WTC11 (cell line): Measurements from ENCODE around the gene PAPOLG. TPM values are rescaled to one million over a fixed set of nuclear protein-coding genes. Genes with fewer than 3 reads are reported as not detected.

ENCODE experiments used
- ATAC-seq: fragments of 200-7000 bp; cut with Tn5 transposase; 2 replicates; pipeline ENCODE4 v1.10.0; 2021; ENCODE audit warnings: mild to moderate bottlenecking, moderate library complexity
- CTCF ChIA-PET: fragments of 300-600 bp; sonication (Branson Sonifier 250); formaldehyde crosslinking; loops from one replicate; lab custom pipeline; 2021; ENCODE audit warnings: antibody characterized with exemption; lab: Charles Lee
- POLR2A ChIA-PET: fragments of 350-600 bp; sonication (Branson Sonifier 250); formaldehyde crosslinking; loops from one replicate; lab custom pipeline; 2021; ENCODE audit warnings: antibody characterized with exemption; lab: Charles Lee
- DNase-seq: peaks from one replicate; pipeline ENCODE4 v3.0.0; 2021; ENCODE audit warnings: low spot score
- H3K27ac Mint-ChIP-seq: 2 replicates; pipeline ENCODE4 v1.8.0; 2021; ENCODE audit warnings: mixed read lengths
- H3K27me3 Mint-ChIP-seq: 2 replicates; pipeline ENCODE4 v1.8.0; 2021; ENCODE audit warnings: low read depth, mild to moderate bottlenecking, moderate library complexity, mixed read lengths
- H3K36me3 Mint-ChIP-seq: 2 replicates; pipeline ENCODE4 v1.8.0; 2021; ENCODE audit warnings: mixed read lengths
- H3K4me1 Mint-ChIP-seq: 2 replicates; pipeline ENCODE4 v1.8.0; 2022; ENCODE audit warnings: mixed read lengths
- H3K4me3 Mint-ChIP-seq: 2 replicates; pipeline ENCODE4 v1.8.0; 2021; ENCODE audit warnings: mild to moderate bottlenecking, moderate library complexity, mixed read lengths
- H3K9me3 Mint-ChIP-seq: 2 replicates; pipeline ENCODE4 v1.8.0; 2021; ENCODE audit warnings: mixed read lengths
- E2F5 ChIP-seq: sonication (generic); formaldehyde crosslinking; IDR thresholded peaks from 2 replicates; pipeline ENCODE4 v1.8.1; 2022; ENCODE audit warnings: mild to moderate bottlenecking, moderate library complexity, missing genetic modification reagents
- ERG ChIP-seq: fragments of 250-450 bp; sonication (Bioruptor Pico); IDR thresholded peaks from 2 replicates; pipeline ENCODE4 v1.8.0; 2021; ENCODE audit warnings: mild to moderate bottlenecking
- IRF1 ChIP-seq: sonication (generic); formaldehyde crosslinking; IDR thresholded peaks from 2 replicates; pipeline ENCODE4 v1.8.0; 2023; ENCODE audit warnings: missing genetic modification reagents
- NR1H2 ChIP-seq: sonication (generic); formaldehyde crosslinking; IDR thresholded peaks from 2 replicates; pipeline ENCODE4 v1.9.0; 2021; ENCODE audit warnings: mild to moderate bottlenecking, moderate library complexity, missing genetic modification reagents
- NR2C2 ChIP-seq: sonication (generic); formaldehyde crosslinking; IDR thresholded peaks from 2 replicates; pipeline ENCODE4 v1.8.0; 2022; ENCODE audit warnings: mild to moderate bottlenecking, missing genetic modification reagents
- SP1 ChIP-seq: sonication (generic); formaldehyde crosslinking; conservative IDR thresholded peaks from 2 replicates; pipeline ENCODE4 v1.8.1; 2022; ENCODE audit warnings: missing genetic modification reagents
- TEAD1 ChIP-seq: sonication (generic); formaldehyde crosslinking; IDR thresholded peaks from 2 replicates; pipeline ENCODE4 v1.8.0; 2022; ENCODE audit warnings: mild to moderate bottlenecking, missing genetic modification reagents
- TP53 ChIP-seq: sonication (generic); formaldehyde crosslinking; IDR thresholded peaks from 2 replicates; pipeline ENCODE4 v1.8.1; 2023; ENCODE audit warnings: mild to moderate bottlenecking, missing genetic modification reagents
- ZNF263 ChIP-seq: sonication (generic); formaldehyde crosslinking; IDR thresholded peaks from 2 replicates; pipeline ENCODE4 v1.8.1; 2022; ENCODE audit warnings: low read depth, mild to moderate bottlenecking, moderate library complexity, missing genetic modification reagents
- ZNF317 ChIP-seq: sonication (generic); formaldehyde crosslinking; IDR thresholded peaks from 2 replicates; pipeline ENCODE4 v1.8.1; 2023; ENCODE audit warnings: low read depth, mild to moderate bottlenecking, moderate library complexity, missing genetic modification reagents, borderline replicate concordance
- ZNF423 ChIP-seq: fragments of 250-450 bp; sonication (Bioruptor Pico); IDR thresholded peaks from 2 replicates; pipeline ENCODE4 v2.1.2; 2022; ENCODE audit warnings: mild to moderate bottlenecking, moderate library complexity
- ZNF671 ChIP-seq: fragments of 250-450 bp; sonication (Bioruptor Pico); IDR thresholded peaks from 2 replicates; pipeline ENCODE4 v1.8.0; 2021; ENCODE audit warnings: mild to moderate bottlenecking
- ZSCAN18 ChIP-seq: fragments of 250-450 bp; sonication (Bioruptor Pico); IDR thresholded peaks from 2 replicates; pipeline ENCODE4 v2.1.2; 2022; ENCODE audit warnings: mild to moderate bottlenecking, moderate library complexity
- total RNA-seq: library from RNA; stranded (reverse); gene quantifications from 3 replicates; pipeline ENCODE4 v1.2.3, GENCODE V29; 2021
- TF ChIP-seq, protein P1 (sequence below): fragments of 200-600 bp; IDR thresholded peaks from 2 replicates; pipeline ENCODE4 v1.8.0; 2022; ENCODE audit warnings: antibody characterized with exemption
- TF ChIP-seq, protein P2 (sequence below): fragments of 250-450 bp; sonication (Bioruptor Pico); IDR thresholded peaks from 2 replicates; pipeline ENCODE4 v1.9.0; 2021; ENCODE audit warnings: moderate library complexity, mild to moderate bottlenecking, inconsistent platforms, borderline replicate concordance
- TF ChIP-seq, protein P3 (sequence below): sonication (generic); formaldehyde crosslinking; IDR thresholded peaks from 2 replicates; pipeline ENCODE4 v1.8.1; 2023; ENCODE audit warnings: mild to moderate bottlenecking, missing genetic modification reagents, borderline replicate concordance
- TF ChIP-seq, protein P4 (sequence below): sonication (generic); formaldehyde crosslinking; IDR thresholded peaks from 2 replicates; pipeline ENCODE4 v1.8.1; 2022; ENCODE audit warnings: missing genetic modification reagents, borderline replicate concordance
- TF ChIP-seq, protein P5 (sequence below): sonication (generic); formaldehyde crosslinking; IDR thresholded peaks from 2 replicates; pipeline ENCODE4 v1.8.0; 2022; ENCODE audit warnings: mild to moderate bottlenecking, missing genetic modification reagents

PAPOLG gene
- total RNA-seq, 1 experiment from 2014 or later, result 22.5 TPM

DNA sequence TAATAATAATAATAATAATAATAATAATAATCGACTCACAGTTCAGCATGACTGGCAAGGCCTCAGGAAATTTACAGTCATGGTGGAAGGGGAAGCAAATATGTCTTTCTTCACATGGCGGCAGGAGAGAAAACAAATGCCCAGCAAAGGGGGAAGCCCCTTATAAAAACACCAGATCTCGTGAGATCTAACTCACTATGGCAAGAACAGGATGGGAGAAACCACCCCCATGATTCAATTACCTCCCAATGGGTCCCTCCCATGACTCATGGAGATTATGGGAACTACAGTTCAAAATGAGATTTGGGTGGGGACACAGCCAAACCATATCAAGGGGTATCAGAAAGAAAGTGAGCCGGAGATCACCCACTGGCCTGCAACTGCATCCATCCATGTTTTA lies 40.5 kb upstream of the PAPOLG start:
- Mint-ChIP-seq H3K4me3 (no peak overlapping the region), H3K4me1 (peaks cover 2% of the 10 kb centered on the region; the same call in 1 of the 2 replicates), H3K9me3 (peaks cover 9% of the 10 kb centered on the region; the same call in 1 of the 2 replicates), H3K36me3 (no peaks in the 10 kb centered on the region), H3K27me3 (no peaks in the 10 kb centered on the region), H3K27ac (no peak overlapping the region)
- ATAC-seq (no peak), DNase-seq (no peak)
- ChIA-PET POLR2A (no interaction called here), CTCF (interaction anchor here (0.5 kb wide), 1 partner anchor 115 kb away, joined by 3 read pairs; no protein-coding TSS in a partner anchor)
- TF ChIP-seq E2F5 (CRISPR knock-in tag) (no peak), IRF1 (CRISPR knock-in tag) (no peak), ZSCAN18 (CRISPR knock-in tag) (no peak), NR2C2 (CRISPR knock-in tag) (no peak), NR1H2 (CRISPR knock-in tag) (no peak), ZNF317 (CRISPR knock-in tag) (no peak), SP1 (no peak)
- TF ChIP-seq, protein P1, sequence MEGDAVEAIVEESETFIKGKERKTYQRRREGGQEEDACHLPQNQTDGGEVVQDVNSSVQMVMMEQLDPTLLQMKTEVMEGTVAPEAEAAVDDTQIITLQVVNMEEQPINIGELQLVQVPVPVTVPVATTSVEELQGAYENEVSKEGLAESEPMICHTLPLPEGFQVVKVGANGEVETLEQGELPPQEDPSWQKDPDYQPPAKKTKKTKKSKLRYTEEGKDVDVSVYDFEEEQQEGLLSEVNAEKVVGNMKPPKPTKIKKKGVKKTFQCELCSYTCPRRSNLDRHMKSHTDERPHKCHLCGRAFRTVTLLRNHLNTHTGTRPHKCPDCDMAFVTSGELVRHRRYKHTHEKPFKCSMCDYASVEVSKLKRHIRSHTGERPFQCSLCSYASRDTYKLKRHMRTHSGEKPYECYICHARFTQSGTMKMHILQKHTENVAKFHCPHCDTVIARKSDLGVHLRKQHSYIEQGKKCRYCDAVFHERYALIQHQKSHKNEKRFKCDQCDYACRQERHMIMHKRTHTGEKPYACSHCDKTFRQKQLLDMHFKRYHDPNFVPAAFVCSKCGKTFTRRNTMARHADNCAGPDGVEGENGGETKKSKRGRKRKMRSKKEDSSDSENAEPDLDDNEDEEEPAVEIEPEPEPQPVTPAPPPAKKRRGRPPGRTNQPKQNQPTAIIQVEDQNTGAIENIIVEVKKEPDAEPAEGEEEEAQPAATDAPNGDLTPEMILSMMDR, result no peak

GRCh38 chr2:60717691-60718090 lies 38.4 kb upstream of the PAPOLG start:
- H3K27me3 Mint-ChIP-seq, result no peaks in the 10 kb centered on the region
- peaks cover 9% of the 10 kb centered on the region; the same call in 1 of the 2 replicates for H3K9me3 Mint-ChIP-seq
- H3K27ac Mint-ChIP-seq, result no peak overlapping the region
- H3K4me1 Mint-ChIP-seq, result peaks cover 2% of the 10 kb centered on the region; the same call in 1 of the 2 replicates
- ChIA-PET CTCF (interaction anchor here (2.8 kb wide), 1 partner anchor 11 kb away, joined by 11 read pairs; no protein-coding TSS in a partner anchor), POLR2A (no interaction called here)
- ATAC-seq (no peak), DNase-seq (no peak)
- TF ChIP-seq TEAD1 (CRISPR knock-in tag) (no peak), ERG (no peak), ZNF263 (CRISPR knock-in tag) (no peak), NR1H2 (CRISPR knock-in tag) (no peak), ZNF671 (CRISPR knock-in tag) (no peak)
- TF ChIP-seq, protein P2, sequence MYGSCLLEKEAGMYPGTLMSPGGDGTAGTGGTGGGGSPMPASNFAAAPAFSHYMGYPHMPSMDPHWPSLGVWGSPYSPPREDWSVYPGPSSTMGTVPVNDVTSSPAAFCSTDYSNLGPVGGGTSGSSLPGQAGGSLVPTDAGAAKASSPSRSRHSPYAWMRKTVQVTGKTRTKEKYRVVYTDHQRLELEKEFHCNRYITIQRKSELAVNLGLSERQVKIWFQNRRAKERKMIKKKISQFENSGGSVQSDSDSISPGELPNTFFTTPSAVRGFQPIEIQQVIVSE, result no peak
- H3K4me3 Mint-ChIP-seq, result no peak overlapping the region
- no peaks in the 10 kb centered on the region for H3K36me3 Mint-ChIP-seq

- H3K9me3 Mint-ChIP-seq, result 0 out of 2 replicates have a peak, but pooled peaks cover 5% of the 10 kb centered on the region
- peaks cover 2% of the 10 kb centered on the region; the same call in 1 of the 2 replicates for H3K4me1 Mint-ChIP-seq
- no peak overlapping the region for H3K27ac Mint-ChIP-seq
- ChIA-PET POLR2A (no interaction called here), CTCF (interaction anchor here (0.6 to 2.8 kb wide), 4 partner anchors 12 to 471 kb away, joined by 3 to 11 read pairs (median 4); no protein-coding TSS in a partner anchor)
- H3K27me3 Mint-ChIP-seq, result no peaks in the 10 kb centered on the region; the same call in 1 of the 2 replicates
- TF ChIP-seq ZNF263 (CRISPR knock-in tag), result no peak
- TF ChIP-seq, protein P3, sequence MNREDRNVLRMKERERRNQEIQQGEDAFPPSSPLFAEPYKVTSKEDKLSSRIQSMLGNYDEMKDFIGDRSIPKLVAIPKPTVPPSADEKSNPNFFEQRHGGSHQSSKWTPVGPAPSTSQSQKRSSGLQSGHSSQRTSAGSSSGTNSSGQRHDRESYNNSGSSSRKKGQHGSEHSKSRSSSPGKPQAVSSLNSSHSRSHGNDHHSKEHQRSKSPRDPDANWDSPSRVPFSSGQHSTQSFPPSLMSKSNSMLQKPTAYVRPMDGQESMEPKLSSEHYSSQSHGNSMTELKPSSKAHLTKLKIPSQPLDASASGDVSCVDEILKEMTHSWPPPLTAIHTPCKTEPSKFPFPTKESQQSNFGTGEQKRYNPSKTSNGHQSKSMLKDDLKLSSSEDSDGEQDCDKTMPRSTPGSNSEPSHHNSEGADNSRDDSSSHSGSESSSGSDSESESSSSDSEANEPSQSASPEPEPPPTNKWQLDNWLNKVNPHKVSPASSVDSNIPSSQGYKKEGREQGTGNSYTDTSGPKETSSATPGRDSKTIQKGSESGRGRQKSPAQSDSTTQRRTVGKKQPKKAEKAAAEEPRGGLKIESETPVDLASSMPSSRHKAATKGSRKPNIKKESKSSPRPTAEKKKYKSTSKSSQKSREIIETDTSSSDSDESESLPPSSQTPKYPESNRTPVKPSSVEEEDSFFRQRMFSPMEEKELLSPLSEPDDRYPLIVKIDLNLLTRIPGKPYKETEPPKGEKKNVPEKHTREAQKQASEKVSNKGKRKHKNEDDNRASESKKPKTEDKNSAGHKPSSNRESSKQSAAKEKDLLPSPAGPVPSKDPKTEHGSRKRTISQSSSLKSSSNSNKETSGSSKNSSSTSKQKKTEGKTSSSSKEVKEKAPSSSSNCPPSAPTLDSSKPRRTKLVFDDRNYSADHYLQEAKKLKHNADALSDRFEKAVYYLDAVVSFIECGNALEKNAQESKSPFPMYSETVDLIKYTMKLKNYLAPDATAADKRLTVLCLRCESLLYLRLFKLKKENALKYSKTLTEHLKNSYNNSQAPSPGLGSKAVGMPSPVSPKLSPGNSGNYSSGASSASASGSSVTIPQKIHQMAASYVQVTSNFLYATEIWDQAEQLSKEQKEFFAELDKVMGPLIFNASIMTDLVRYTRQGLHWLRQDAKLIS (CRISPR knock-in tag), result no peak
- no peak for TF ChIP-seq ZNF423 (CRISPR knock-in tag)
- TF ChIP-seq, protein P4, sequence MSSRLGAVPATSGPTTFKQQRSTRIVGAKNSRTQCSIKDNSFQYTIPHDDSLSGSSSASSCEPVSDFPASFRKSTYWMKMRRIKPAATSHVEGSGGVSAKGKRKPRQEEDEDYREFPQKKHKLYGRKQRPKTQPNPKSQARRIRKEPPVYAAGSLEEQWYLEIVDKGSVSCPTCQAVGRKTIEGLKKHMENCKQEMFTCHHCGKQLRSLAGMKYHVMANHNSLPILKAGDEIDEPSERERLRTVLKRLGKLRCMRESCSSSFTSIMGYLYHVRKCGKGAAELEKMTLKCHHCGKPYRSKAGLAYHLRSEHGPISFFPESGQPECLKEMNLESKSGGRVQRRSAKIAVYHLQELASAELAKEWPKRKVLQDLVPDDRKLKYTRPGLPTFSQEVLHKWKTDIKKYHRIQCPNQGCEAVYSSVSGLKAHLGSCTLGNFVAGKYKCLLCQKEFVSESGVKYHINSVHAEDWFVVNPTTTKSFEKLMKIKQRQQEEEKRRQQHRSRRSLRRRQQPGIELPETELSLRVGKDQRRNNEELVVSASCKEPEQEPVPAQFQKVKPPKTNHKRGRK (CRISPR knock-in tag), result 0 out of 2 replicates have a peak, but pooled peaks have one; percentile 36
- no peak for TF ChIP-seq TP53 (CRISPR knock-in tag)
- TF ChIP-seq, protein P5, sequence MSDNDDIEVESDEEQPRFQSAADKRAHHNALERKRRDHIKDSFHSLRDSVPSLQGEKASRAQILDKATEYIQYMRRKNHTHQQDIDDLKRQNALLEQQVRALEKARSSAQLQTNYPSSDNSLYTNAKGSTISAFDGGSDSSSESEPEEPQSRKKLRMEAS (CRISPR knock-in tag), result no peak
- ATAC-seq (peak; percentile 46), DNase-seq (no peak)
- no peak overlapping the region for H3K4me3 Mint-ChIP-seq
- no peaks in the 10 kb centered on the region for H3K36me3 Mint-ChIP-seq
Measured at GRCh38 chr2:60719331-60719730, 36.7 kb upstream of the PAPOLG start.
